A549 (cell line): ENCODE results near the gene PDLIM5. TPM values are rescaled to one million over a fixed set of nuclear protein-coding genes. Genes with fewer than 3 reads are reported as not detected.
A peak's percentile ranks its signal among the peaks of the same experiment; 100 is the strongest.

ENCODE experiments used
- ATAC-seq, 2 experiments: fragments of 200-7000 bp in 1 of 2; fragments of >200 bp in 1 of 2; cut with Nextera tagmentation in 1 of 2; cut with Tn5 transposase in 1 of 2; 3 replicates each; pipeline versions ENCODE4 v1.8.0 to v1.9.1; 2018 to 2020; ENCODE audit warnings: mild to moderate bottlenecking in 1 of 2, moderate library complexity in 1 of 2
- CTCF ChIA-PET: fragments of 300-600 bp; sonication (Branson Sonifier 250); formaldehyde crosslinking; extraction: SDS; loops from one replicate; lab custom pipeline; 2021; ENCODE audit warnings: antibody characterized with exemption, inconsistent platforms; lab: Yijun Ruan, JAX
- POLR2A ChIA-PET: fragments of 350-600 bp; formaldehyde crosslinking; extraction: SDS; loops from one replicate; lab custom pipeline; 2021; ENCODE audit warnings: antibody characterized with exemption, inconsistent platforms; lab: Yijun Ruan, JAX
- DNase-seq, 2 experiments: peaks; one replicate each; pipeline versions ENCODE4 v3.0.0 to v3.0.0-alpha.2; 2011 to 2016; ENCODE audit warnings: low read depth in 1 of 2, low spot score in 1 of 2
- FAIRE-seq: peaks from 2 replicates; lab custom pipeline; 2011; peaks lifted over from hg19 to GRCh38; lab: Jason Lieb, UNC
- H3K27ac ChIP-seq, 2 experiments: fragments of >200 bp; sonication (Bioruptor Twin); formaldehyde crosslinking; 3 replicates each; pipeline ENCODE4 v1.5.1; 2016 to 2017
- H3K4me1 ChIP-seq: fragments of >200 bp; sonication (Bioruptor Twin); formaldehyde crosslinking; 3 replicates; pipeline ENCODE4 v1.6.1; 2016
- H3K4me2 ChIP-seq: fragments of >200 bp; sonication (Bioruptor Twin); formaldehyde crosslinking; 3 replicates; pipeline ENCODE4 v1.6.1; 2016
- H3K4me3 ChIP-seq: fragments of >200 bp; sonication (Bioruptor Twin); formaldehyde crosslinking; 3 replicates; pipeline ENCODE4 v1.5.1; 2016
- H3K9me3 ChIP-seq: fragments of >200 bp; sonication (Bioruptor Twin); formaldehyde crosslinking; 3 replicates; pipeline ENCODE4 v1.6.1; 2016
- ATOH8 ChIP-seq: fragments of 250-450 bp; sonication (Bioruptor Pico); IDR thresholded peaks from 2 replicates; pipeline ENCODE4 v1.5.0; 2020; ENCODE audit warnings: low read depth, mild to moderate bottlenecking, moderate library complexity
- BCL3 ChIP-seq: fragments of >200 bp; sonication (Bioruptor Twin); formaldehyde crosslinking; IDR thresholded peaks from 3 replicates; pipeline ENCODE4 v1.6.1; 2016
- CBX8 ChIP-seq: fragments of 200-600 bp; sonication (generic); IDR thresholded peaks from 2 replicates; pipeline ENCODE4 v1.6.1; 2016
- CEBPB ChIP-seq, 2 experiments: fragments of >200 bp in 1 of 2; sonication (Bioruptor Twin) in 1 of 2; formaldehyde crosslinking in 1 of 2; IDR thresholded peaks; 2 replicates each; pipeline ENCODE4 v1.6.1; 2012 to 2016
- E2F6 ChIP-seq: IDR thresholded peaks from 2 replicates; pipeline ENCODE4 v1.6.1; 2012; ENCODE audit warnings: low read depth, borderline replicate concordance
- EHMT2 ChIP-seq: fragments of 200-600 bp; sonication (generic); IDR thresholded peaks from 2 replicates; pipeline ENCODE4 v1.6.1; 2016; ENCODE audit warnings: antibody characterized with exemption, low read depth, mild to moderate bottlenecking, moderate library complexity
- FOSL2 ChIP-seq, 2 experiments: fragments of 450-650 bp in 1 of 2; fragments of >200 bp in 1 of 2; sonication (Bioruptor Twin) in 1 of 2; formaldehyde crosslinking; IDR thresholded peaks; 2 replicates each; pipeline versions ENCODE4 v1.5.0 to v1.6.1; 2016 to 2020; ENCODE audit warnings: mild to moderate bottlenecking in 1 of 2, moderate library complexity in 1 of 2
- HEYL ChIP-seq: fragments of 250-450 bp; sonication (Bioruptor Pico); IDR thresholded peaks from 2 replicates; pipeline ENCODE4 v1.8.0; 2021; ENCODE audit warnings: mild to moderate bottlenecking, moderate library complexity
- HOXA7 ChIP-seq: fragments of 250-450 bp; sonication (Bioruptor Pico); IDR thresholded peaks from 2 replicates; pipeline ENCODE4 v1.5.0; 2020; ENCODE audit warnings: mild to moderate bottlenecking, moderate library complexity
- JUN ChIP-seq, 2 experiments: fragments of >200 bp; sonication (Bioruptor Twin); formaldehyde crosslinking; IDR thresholded peaks; 2 replicates in 1 of 2; 3 replicates in 1 of 2; pipeline ENCODE4 v1.6.1; 2016 to 2017
- JUNB ChIP-seq: fragments of >200 bp; sonication (Bioruptor Twin); formaldehyde crosslinking; IDR thresholded peaks from 2 replicates; pipeline ENCODE4 v1.6.1; 2016
- MAX ChIP-seq: IDR thresholded peaks from 2 replicates; pipeline ENCODE4 v1.6.1; 2012
- MYC ChIP-seq: IDR thresholded peaks from 2 replicates; pipeline ENCODE4 v1.6.1; 2012; ENCODE audit warnings: mild to moderate bottlenecking, inconsistent platforms, low read length, improper control_type of control experiment, borderline replicate concordance
- NR3C1 ChIP-seq: fragments of >200 bp; sonication (Bioruptor Twin); formaldehyde crosslinking; IDR thresholded peaks from 3 replicates; pipeline ENCODE4 v1.6.1; 2017
- PHF8 ChIP-seq: fragments of 200-600 bp; sonication (generic); IDR thresholded peaks from 2 replicates; pipeline ENCODE4 v1.6.1; 2016; ENCODE audit warnings: low read depth, mild to moderate bottlenecking, antibody characterized with exemption, moderate library complexity, borderline replicate concordance
- REST ChIP-seq: fragments of 200-600 bp; sonication (generic); IDR thresholded peaks from 2 replicates; pipeline ENCODE4 v1.6.1; 2016; ENCODE audit warnings: antibody characterized with exemption, mild to moderate bottlenecking, moderate library complexity
- RNF2 ChIP-seq: fragments of 200-600 bp; sonication (generic); IDR thresholded peaks from 2 replicates; pipeline ENCODE4 v1.6.1; 2016; ENCODE audit warnings: low read depth, mild to moderate bottlenecking, antibody characterized with exemption, moderate library complexity, borderline replicate concordance
- ZFP36 ChIP-seq: fragments of 450-650 bp; IDR thresholded peaks from 2 replicates; pipeline ENCODE4 v1.6.1; 2014; ENCODE audit warnings: borderline replicate concordance; ENCODE audit not compliant: partially characterized antibody
- WGBS: methylation state at CpG from one replicate; pipeline ENCODE4 v1.1.6; 2017; ENCODE audit errors: missing lambda C conversion rate; 5-methylcytosine and 5-hydroxymethylcytosine counted together
- polyA plus RNA-seq, 4 experiments: library from polyadenylated mRNA; depleted of rRNA in 3 of 4; stranded (reverse); fragments of >200 nt; fragmentation: RNase III in 1 of 4; extraction: RNeasy Plus Mini Kit Qiagen cat#74134 plus additional on column Dnase treatment in 1 of 4; gene quantifications; 2 replicates in 3 of 4; 3 replicates in 1 of 4; pipeline ENCODE4 v1.2.3, GENCODE V29; 2011 to 2017

The PDLIM5 gene
- polyA plus RNA-seq, 2 of the 4 experiments (the other 2 are of a cell fraction) = 54.2 to 242 TPM

GRCh38 chr4:94530073-94530472, 78.3 kb downstream of the PDLIM5 start:
- H3K4me2 ChIP-seq = no peak overlapping the region
- POLR2A ChIA-PET = no interaction called here
- no peak overlapping the region for H3K27ac ChIP-seq
- FAIRE-seq (no peak), ATAC-seq (no peak)
- peaks cover 86% of the 10 kb centered on the region for H3K4me1 ChIP-seq
- CTCF ChIA-PET = no interaction called here
- TF ChIP-seq PHF8 (no peak), HEYL (no peak), CBX8 (no peak), RNF2 (no peak), JUN (IDR thresholded peaks at IDR 0.05) (no peak), ZFP36 (no peak), MAX (no peak), EHMT2 (no peak), NR3C1 (no peak), REST (no peak), E2F6 (no peak), BCL3 (no peak), FOSL2 (IDR thresholded peaks at IDR 0.05) (no peak), FOSL2 (CRISPR knock-in tag; IDR thresholded peaks at IDR 0.05) (no peak), ATOH8 (CRISPR knock-in tag) (no peak), MYC (no peak), CEBPB (IDR thresholded peaks at IDR 0.05) (no peak)
- TF ChIP-seq, all 56 proteins: peak for 0
- no peaks in the 10 kb centered on the region for H3K9me3 ChIP-seq
- DNase-seq = no peak
- no peak overlapping the region for H3K4me3 ChIP-seq

- ChIA-PET CTCF (interaction anchor here (1.3 kb wide), 1 partner anchor 125 kb away, joined by 3 read pairs; no protein-coding TSS in a partner anchor), POLR2A (no interaction called here)
- Histone ChIP-seq H3K4me3 (no peak overlapping the region), H3K27ac (peak overlapping the region; percentile 37 to 59; a peak in 3 of 6 replicates), H3K4me1 (peaks cover 89% of the 10 kb centered on the region), H3K4me2 (peak overlapping the region; percentile 63), H3K9me3 (no peaks in the 10 kb centered on the region)
- FAIRE-seq (no peak), DNase-seq (peak in 1 of 2 experiments; percentile 49), ATAC-seq (peak; percentile 51 to 66; a peak in 4 of 6 replicates)
- WGBS = 42% methylated on average over 9 of the region's 9 CpGs
- TF ChIP-seq JUNB (0 out of 2 replicates have a peak, but pooled peaks have one; percentile 21), HOXA7 (CRISPR knock-in tag) (no peak)
These were observed 80.4 kb downstream of the PDLIM5 start for GRCh38 chr4:94531991-94532789.
